Progenitor cell of endocrine pancreas (in vitro differentiated cells): ENCODE data around the gene NUP93. TPM values are rescaled to one million over a fixed set of nuclear protein-coding genes. Genes with fewer than 3 reads are reported as not detected.

Experiments used
- DNase-seq: peaks from one replicate; pipeline ENCODE4 v3.0.0; 2021; ENCODE audit warnings: low spot score; ENCODE audit not compliant: unreplicated experiment
- H3K27ac Mint-ChIP-seq: 2 replicates; pipeline ENCODE4 v1.8.0; 2021; ENCODE audit warnings: mild to moderate bottlenecking, moderate library complexity, mixed read lengths
- H3K27me3 Mint-ChIP-seq: 2 replicates; pipeline ENCODE4 v1.8.0; 2021; ENCODE audit warnings: mixed read lengths
- H3K36me3 Mint-ChIP-seq: 2 replicates; pipeline ENCODE4 v1.8.0; 2022; ENCODE audit warnings: mixed read lengths; ENCODE audit not compliant: insufficient read depth
- H3K4me1 Mint-ChIP-seq: 2 replicates; pipeline ENCODE4 v1.8.0; 2021; ENCODE audit warnings: low read depth, mixed read lengths
- H3K4me3 Mint-ChIP-seq: 2 replicates; pipeline ENCODE4 v1.8.0; 2021; ENCODE audit warnings: low read depth, mild to moderate bottlenecking, moderate library complexity, mixed read lengths
- H3K9me3 Mint-ChIP-seq: 2 replicates; pipeline ENCODE4 v1.8.0; 2021; ENCODE audit warnings: low read depth, mixed read lengths
- microRNA-seq: library from miRNA; unstranded; fragments of <30 nt; microRNA quantifications from one replicate; pipeline ENCODE4 v1.1.0, GENCODE V29; 2020; ENCODE audit warnings: borderline number of aligned reads; ENCODE audit not compliant: unreplicated experiment
- total RNA-seq: library from RNA; stranded (reverse); gene quantifications from 2 replicates; pipeline ENCODE4 v1.2.1, GENCODE V29; 2021
- TF ChIP-seq, protein P1 (sequence below): fragments of 200-600 bp; sonication (generic); IDR thresholded peaks from one replicate; pipeline ENCODE4 v1.5.0; 2021; ENCODE audit warnings: antibody characterized with exemption, mild to moderate bottlenecking; ENCODE audit not compliant: unreplicated experiment

Gene NUP93
- total RNA-seq, 1 donor from 2014 or later: 74.4 TPM

DNA sequence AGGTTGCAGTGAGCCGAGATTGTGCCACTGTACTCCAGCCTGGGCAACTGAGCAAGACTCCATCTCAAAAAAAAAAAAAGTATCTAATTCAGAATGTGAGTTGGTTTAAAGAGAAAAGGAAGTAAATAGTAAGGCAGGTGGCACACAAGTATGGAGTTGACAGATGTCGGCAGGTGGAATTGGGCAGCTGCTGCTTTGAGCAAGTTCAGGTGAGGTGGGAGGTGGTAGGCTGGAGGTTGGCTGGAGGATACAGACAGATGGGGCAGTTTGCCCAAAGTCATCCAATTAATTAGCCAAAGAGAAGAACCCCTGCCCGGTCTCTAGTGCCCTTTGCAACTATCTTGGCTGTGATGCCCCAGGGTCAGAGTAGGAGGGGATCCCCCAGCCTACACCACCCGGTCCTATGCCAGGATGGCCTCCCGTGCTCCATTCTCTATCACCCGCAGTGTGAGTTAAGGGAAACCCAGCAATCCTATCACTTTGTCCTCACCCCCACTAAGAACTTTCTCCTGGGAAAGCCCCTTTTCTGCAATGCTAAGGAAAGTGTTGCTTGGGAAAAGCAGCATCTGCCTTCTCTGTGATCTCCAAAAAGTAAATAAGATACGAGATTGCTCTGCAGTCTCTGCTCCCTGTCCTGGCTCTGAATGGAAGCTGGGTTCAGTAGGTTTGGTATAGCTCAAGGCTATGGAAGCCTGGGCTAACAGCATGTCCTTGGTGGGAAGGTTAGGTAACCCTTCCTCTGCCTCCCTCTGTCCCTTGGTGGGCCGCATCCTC, 167.3 kb downstream of the NUP93 start:
- H3K9me3 Mint-ChIP-seq: no peaks in the 10 kb centered on the region
- no peak overlapping the region for H3K27ac Mint-ChIP-seq
- no peak for DNase-seq
- peaks cover 7% of the 10 kb centered on the region for H3K27me3 Mint-ChIP-seq
- no peaks in the 10 kb centered on the region for H3K36me3 Mint-ChIP-seq
- no peak overlapping the region for H3K4me3 Mint-ChIP-seq
- H3K4me1 Mint-ChIP-seq: peaks cover 8% of the 10 kb centered on the region
- TF ChIP-seq, protein P1, sequence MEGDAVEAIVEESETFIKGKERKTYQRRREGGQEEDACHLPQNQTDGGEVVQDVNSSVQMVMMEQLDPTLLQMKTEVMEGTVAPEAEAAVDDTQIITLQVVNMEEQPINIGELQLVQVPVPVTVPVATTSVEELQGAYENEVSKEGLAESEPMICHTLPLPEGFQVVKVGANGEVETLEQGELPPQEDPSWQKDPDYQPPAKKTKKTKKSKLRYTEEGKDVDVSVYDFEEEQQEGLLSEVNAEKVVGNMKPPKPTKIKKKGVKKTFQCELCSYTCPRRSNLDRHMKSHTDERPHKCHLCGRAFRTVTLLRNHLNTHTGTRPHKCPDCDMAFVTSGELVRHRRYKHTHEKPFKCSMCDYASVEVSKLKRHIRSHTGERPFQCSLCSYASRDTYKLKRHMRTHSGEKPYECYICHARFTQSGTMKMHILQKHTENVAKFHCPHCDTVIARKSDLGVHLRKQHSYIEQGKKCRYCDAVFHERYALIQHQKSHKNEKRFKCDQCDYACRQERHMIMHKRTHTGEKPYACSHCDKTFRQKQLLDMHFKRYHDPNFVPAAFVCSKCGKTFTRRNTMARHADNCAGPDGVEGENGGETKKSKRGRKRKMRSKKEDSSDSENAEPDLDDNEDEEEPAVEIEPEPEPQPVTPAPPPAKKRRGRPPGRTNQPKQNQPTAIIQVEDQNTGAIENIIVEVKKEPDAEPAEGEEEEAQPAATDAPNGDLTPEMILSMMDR: no peak

DNA sequence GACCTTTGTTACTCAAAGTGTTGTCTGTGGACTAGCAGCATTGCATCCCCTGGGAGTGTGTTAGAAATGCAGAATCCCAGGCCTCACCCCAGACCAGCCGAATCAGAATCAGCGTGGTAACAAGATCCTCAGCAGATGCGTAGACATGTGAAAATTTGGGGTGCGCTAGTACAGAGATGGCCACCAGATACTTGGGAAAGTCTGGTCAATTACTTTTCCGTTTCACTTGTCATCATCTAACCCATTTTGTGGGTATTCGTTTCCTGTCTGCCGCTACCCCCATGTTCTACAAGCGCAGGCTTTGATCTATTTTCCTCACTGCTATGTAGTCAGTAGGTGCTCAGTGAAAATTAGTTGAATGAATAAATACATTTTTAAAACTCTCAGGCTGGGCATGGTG, 168.9 kb downstream of the NUP93 start:
- Mint-ChIP-seq H3K27me3 (peaks cover 7% of the 10 kb centered on the region), H3K36me3 (no peaks in the 10 kb centered on the region), H3K4me1 (peaks cover 8% of the 10 kb centered on the region), H3K4me3 (no peak overlapping the region), H3K9me3 (no peaks in the 10 kb centered on the region), H3K27ac (no peak overlapping the region)
- no peak for DNase-seq
- TF ChIP-seq, protein P1: no peak

Small RNAs within 50 kb of the gene (microRNA-seq; reads per million reads assigned to microRNA genes)
- gene MIR138-2: 22.7 reads per million, percentile 32 among the genes with 10 or more reads in this experiment

Other genes starting within 250 kb of the NUP93 start
- gene BBS2, start 210.1 kb upstream of the NUP93 start, total RNA-seq: 52.3 and 56.0 TPM in 2 replicates
- gene MT4, start 165.1 kb upstream of the NUP93 start, total RNA-seq: not detected in 2 replicates
- not detected in 2 replicates for gene MT3, start 140.6 kb upstream of the NUP93 start, total RNA-seq
- gene MT2A, start 121.5 kb upstream of the NUP93 start, total RNA-seq: 11.5 TPM in 2 replicates
- gene MT1E, start 104.3 kb upstream of the NUP93 start, total RNA-seq: 4.0 and 5.2 TPM in 2 replicates
- gene MT1M, start 97.5 kb upstream of the NUP93 start, total RNA-seq: not detected in 2 replicates
- gene MT1A, start 91.5 kb upstream of the NUP93 start, total RNA-seq: not detected in 2 replicates
- gene MT1B, start 78.2 kb upstream of the NUP93 start, total RNA-seq: not detected in 2 replicates
- 6.3 and 7.2 TPM in 2 replicates for gene MT1F, start 72.2 kb upstream of the NUP93 start, total RNA-seq
- 1.8 and 2.9 TPM in 2 replicates for gene MT1G, start 62.1 kb upstream of the NUP93 start, total RNA-seq
- not detected in 2 replicates for gene MT1H, start 60.3 kb upstream of the NUP93 start, total RNA-seq
- gene MT1X, start 47.7 kb upstream of the NUP93 start, total RNA-seq: 6.8 and 6.9 TPM in 2 replicates
- not detected in 2 replicates for gene SLC12A3, start 135.1 kb downstream of the NUP93 start, total RNA-seq
- gene HERPUD1, start 202.0 kb downstream of the NUP93 start, total RNA-seq: 70.0 and 85.9 TPM in 2 replicates
- not detected in 2 replicates for gene CETP, start 231.8 kb downstream of the NUP93 start, total RNA-seq